Endothelial cell of umbilical vein (primary cell): ENCODE measurements around the gene MFSD1. TPM values are rescaled to one million over a fixed set of nuclear protein-coding genes. Genes with fewer than 3 reads are reported as not detected.

Experiments used
- BruUV-seq: library from RNA; stranded (reverse); fragments of 400-500 nt; replicated peaks from 2 replicates; lab custom pipeline; 2021; lab: Mats Ljungman, UMichigan
- CTCF ChIA-PET: fragments of 300-600, 350-600 bp; sonication (Branson Sonifier 250); formaldehyde crosslinking; loops from one replicate; lab custom pipeline; 2021; ENCODE audit warnings: antibody characterized with exemption, inconsistent platforms; lab: Charles Lee
- POLR2A ChIA-PET: fragments of 300-600, 350-600 bp; sonication (Branson Sonifier 250); formaldehyde crosslinking; loops from one replicate; lab custom pipeline; 2021; ENCODE audit warnings: antibody characterized with exemption, inconsistent platforms; lab: Charles Lee
- DNase-seq: peaks from one replicate; pipeline ENCODE4 v3.0.0-alpha.2; 2011; ENCODE audit warnings: low read depth, low spot score
- FAIRE-seq: peaks from 2 replicates; lab custom pipeline; 2011; peaks lifted over from hg19 to GRCh38; lab: Jason Lieb, UNC
- H2AFZ ChIP-seq: 2 replicates; pipeline ENCODE4 v1.6.0; 2012; ENCODE audit warnings: low read depth, low read length, control low read depth, inconsistent platforms
- H3K27ac ChIP-seq: 2 replicates; pipeline ENCODE4 v1.5.1; 2011; ENCODE audit warnings: low read depth, mild to moderate bottlenecking, control low read depth, low read length, moderate library complexity; ENCODE audit not compliant: insufficient read depth
- H3K27me3 ChIP-seq, 2 experiments: 2 replicates each; pipeline versions ENCODE4 v1.6.0 to v1.6.1; 2011; ENCODE audit warnings: low read length in 2 of 2, mixed read lengths in 1 of 2; ENCODE audit not compliant: control insufficient read depth in 2 of 2, insufficient read depth in 2 of 2
- H3K36me3 ChIP-seq, 2 experiments: 2 replicates in 1 of 2; 3 replicates in 1 of 2; pipeline ENCODE4 v1.5.1; 2011; ENCODE audit warnings: low read length in 2 of 2, mild to moderate bottlenecking in 1 of 2, moderate library complexity in 1 of 2; ENCODE audit not compliant: control insufficient read depth in 2 of 2, insufficient read depth in 2 of 2; ENCODE audit errors: extremely low read depth in 1 of 2
- H3K4me1 ChIP-seq: 3 replicates; pipeline ENCODE4 v1.5.1; 2011; ENCODE audit warnings: mild to moderate bottlenecking, low read length; ENCODE audit not compliant: control insufficient read depth, insufficient read depth; ENCODE audit errors: extremely low read depth
- H3K4me2 ChIP-seq: 2 replicates; pipeline ENCODE4 v1.6.1; 2011; ENCODE audit warnings: low read length, control low read depth, mixed read lengths; ENCODE audit not compliant: insufficient read depth
- H3K4me3 ChIP-seq, 3 experiments: fragments of 200-600 bp in 1 of 3; sonication (generic), shearing (Covaris generic) in 1 of 3; replicated peaks in 1 of 3; 2 replicates each; pipeline ENCODE4 v1.5.1; 2011 to 2016; ENCODE audit warnings: control low read depth in 3 of 3, low read length in 3 of 3, mild to moderate bottlenecking in 2 of 3, inconsistent platforms in 1 of 3, low read depth in 1 of 3, moderate library complexity in 1 of 3; ENCODE audit not compliant: insufficient read depth in 1 of 3
- H3K79me2 ChIP-seq: 2 replicates; pipeline ENCODE4 v1.6.0; 2012; ENCODE audit warnings: low read length, inconsistent platforms; ENCODE audit not compliant: control insufficient read depth, insufficient read depth
- H3K9ac ChIP-seq: replicated peaks from 2 replicates; pipeline ENCODE3; 2011; ENCODE audit warnings: low read length, control low read depth; ENCODE audit not compliant: insufficient read depth; ENCODE audit errors: extremely low read depth
- H3K9me1 ChIP-seq: replicated peaks from 3 replicates; pipeline ENCODE4 v1.6.0; 2011; ENCODE audit warnings: mild to moderate bottlenecking, low read length; ENCODE audit not compliant: control insufficient read depth, insufficient read depth; ENCODE audit errors: extremely low read depth
- H3K9me3 ChIP-seq: replicated peaks from 2 replicates; pipeline ENCODE4 v1.5.1; 2012; ENCODE audit warnings: low read length, inconsistent platforms; ENCODE audit not compliant: control insufficient read depth, insufficient read depth
- H4K20me1 ChIP-seq: replicated peaks from 2 replicates; pipeline ENCODE3; 2011; ENCODE audit warnings: mild to moderate bottlenecking, low read length; ENCODE audit not compliant: control insufficient read depth, insufficient read depth; ENCODE audit errors: extremely low read depth
- CTCF ChIP-seq, 2 donors: IDR thresholded peaks; 1 replicate in 1 of 2; 2 replicates in 1 of 2; pipeline ENCODE4 v1.5.1; 2011; ENCODE audit warnings: low read length in 2 of 2, mild to moderate bottlenecking in 2 of 2, moderate library complexity in 2 of 2, control low read depth in 1 of 2, inconsistent platforms in 1 of 2, low read depth in 1 of 2; ENCODE audit not compliant: insufficient read depth in 1 of 2; ENCODE audit errors: extremely low read depth in 1 of 2
- EZH2 ChIP-seq: IDR thresholded peaks from 2 replicates; pipeline ENCODE4 v1.6.1; 2012; ENCODE audit warnings: borderline replicate concordance, low read depth, mild to moderate bottlenecking, moderate library complexity, low read length, inconsistent platforms; ENCODE audit not compliant: severe bottlenecking
- FOS ChIP-seq: IDR thresholded peaks from 2 replicates; pipeline ENCODE4 v1.6.1; 2011; ENCODE audit warnings: mild to moderate bottlenecking, low read length, moderate library complexity, borderline replicate concordance; ENCODE audit not compliant: insufficient read depth
- GATA2 ChIP-seq: IDR thresholded peaks from 2 replicates; pipeline ENCODE4 v1.7.0; 2011; ENCODE audit warnings: low read depth, mild to moderate bottlenecking, moderate library complexity, mixed read lengths, low read length; ENCODE audit not compliant: insufficient read length, insufficient read depth
- JUN ChIP-seq: IDR thresholded peaks from 2 replicates; pipeline ENCODE4 v1.6.1; 2011; ENCODE audit warnings: borderline replicate concordance, low read depth; ENCODE audit not compliant: insufficient read length, insufficient read depth
- MAX ChIP-seq: IDR thresholded peaks from 2 replicates; pipeline ENCODE4 v1.6.1; 2011; ENCODE audit not compliant: insufficient read depth, insufficient read length
- MYC ChIP-seq: IDR thresholded peaks from one replicate; pipeline ENCODE4 v1.6.1; 2011; ENCODE audit warnings: mild to moderate bottlenecking, low read depth, low read length
- POLR2A ChIP-seq: IDR thresholded peaks from 2 replicates; pipeline ENCODE4 v1.6.1; 2012; ENCODE audit warnings: low read depth, mild to moderate bottlenecking, control low read depth, low read length
- POLR2AphosphoS5 ChIP-seq: IDR thresholded peaks from 2 replicates; pipeline ENCODE4 v1.6.1; 2012; ENCODE audit warnings: low read depth, mild to moderate bottlenecking, control low read depth, low read length, moderate library complexity; ENCODE audit not compliant: insufficient read depth
- dilution Hi-C: fragments of 300-500 bp; cut with MboI; formaldehyde crosslinking; loops from one replicate; pipeline ENCODE4 v1.15.0; 2019; ENCODE audit warnings: low sequenced_read_pairs; ENCODE audit not compliant: extremely low pct_ligation_motif_present
- intact Hi-C: fragments of 100-400 bp; cut with micrococcal nuclease; formaldehyde crosslinking; loops from one replicate; pipeline ENCODE4 v1.10.0; 2022
- polyA plus RNA-seq, 4 experiments: library from polyadenylated mRNA; depleted of rRNA in 3 of 4; stranded (reverse) in 3 of 4; unstranded in 1 of 4; fragments of >200 nt; gene quantifications; 2 replicates each; pipeline versions ENCODE4 v1.2.1 to v1.2.3, GENCODE V29; 2011 to 2012; ENCODE audit warnings: missing spikeins in 1 of 4
- total RNA-seq: library from RNA; stranded (reverse); gene quantifications from 2 replicates; pipeline ENCODE4 v1.2.3, GENCODE V29; 2021

Gene MFSD1
- total and polyA plus RNA-seq, 2 donors (not counting 3 experiments of a cell fraction or from before 2014, with no cell fraction given) = 38.2 to 65.1 TPM

- no peak overlapping the region for H2AFZ ChIP-seq
- intact Hi-C loops = no loop called here
- H3K36me3 ChIP-seq = no peaks in the 10 kb centered on the region
- no peaks in the 10 kb centered on the region for H3K27me3 ChIP-seq
- no peak overlapping the region for H3K9ac ChIP-seq
- DNase-seq (no peak), FAIRE-seq (no peak)
- no peaks in the 10 kb centered on the region for H3K79me2 ChIP-seq
- POLR2A ChIA-PET = no interaction called here
- H3K4me3 ChIP-seq = no peak overlapping the region
- TF ChIP-seq MYC (no peak), FOS (no peak), JUN (no peak), POLR2AphosphoS5 (no peak), MAX (no peak), GATA2 (no peak), EZH2 (no peak), POLR2A (no peak), CTCF (IDR thresholded peaks at IDR 0.05; ENCODE audit: extremely low read depth in 1 of 2, insufficient read depth in 1 of 2, low read depth in 1 of 2, low read length in 2 of 2) (no peak)
- H3K4me1 ChIP-seq = no peaks in the 10 kb centered on the region
- no peaks in the 10 kb centered on the region for H3K9me3 ChIP-seq
- BruUV-seq = no TSS peak
- H4K20me1 ChIP-seq = no peaks in the 10 kb centered on the region
- dilution Hi-C loops = no loop called here
- CTCF ChIA-PET = no interaction called here
- H3K27ac ChIP-seq = no peak overlapping the region
- H3K9me1 ChIP-seq = no peaks in the 10 kb centered on the region
- no peak overlapping the region for H3K4me2 ChIP-seq
These were observed 26.1 kb upstream of the MFSD1 start for GRCh38 chr3:158775426-158776410.
